Measurements from ENCODE around the gene TBCC.
A peak's percentile ranks its signal among the peaks of the same experiment; 100 is the strongest.
"Not testable (repeated sequence)": the region's sequence is repeated elsewhere in the genome, so short reads cannot be mapped to it uniquely, and the experiment has no call there.

The TBCC gene

GRCh38 chr6:42782689-42783176, 36.8 kb upstream of the TBCC start:
- Histone ChIP-seq H3K9me3 (ENCODE audit: control insufficient read depth, insufficient read depth, low read length) (no peaks in the 10 kb centered on the region), H3K4me1 (ENCODE audit: control insufficient read depth, insufficient read depth, low read length) (peaks cover 15% of the 10 kb centered on the region), H3K4me3 (ENCODE audit: low read depth, low read length) (peak overlapping the region; percentile 75), H3K36me3 (ENCODE audit: control insufficient read depth, insufficient read depth, low read length) (no peaks in the 10 kb centered on the region), H3K27me3 (ENCODE audit: control insufficient read depth, insufficient read depth, low read length) (no peaks in the 10 kb centered on the region), H3K9ac (ENCODE audit: low read depth, low read length) (peak overlapping the region; percentile 98)

- Histone ChIP-seq H3K9me3 (ENCODE audit: control insufficient read depth, insufficient read depth, low read length) (no peaks in the 10 kb centered on the region), H3K9ac (ENCODE audit: low read depth, low read length) (peak within 1 kb of the TSS; percentile 98), H3K4me3 (ENCODE audit: low read depth, low read length) (peak within 1 kb of the TSS; percentile 75), H3K36me3 (ENCODE audit: control insufficient read depth, insufficient read depth, low read length) (no peaks in the 10 kb centered on the region), H3K4me1 (ENCODE audit: control insufficient read depth, insufficient read depth, low read length) (peaks cover 15% of the 10 kb centered on the region), H3K27me3 (ENCODE audit: control insufficient read depth, insufficient read depth, low read length) (no peaks in the 10 kb centered on the region)
Measured at GRCh38 chr6:42781796-42782688, 36.1 kb upstream of the TBCC start, which contains the start of gene BICRAL. TSS of gene BICRAL (plus strand) at chr6:42782052. CDS start at chr6:42822023, 39,971 bp downstream.

- no peak overlapping the region for H3K9ac ChIP-seq (ENCODE audit: low read depth, low read length)
- H3K27me3 ChIP-seq (ENCODE audit: control insufficient read depth, insufficient read depth, low read length) = no peaks in the 10 kb centered on the region
- peak overlapping the region; percentile 30 for H3K4me3 ChIP-seq (ENCODE audit: low read depth, low read length)
- H3K4me1 ChIP-seq (ENCODE audit: control insufficient read depth, insufficient read depth, low read length) = peaks cover 15% of the 10 kb centered on the region
- no peaks in the 10 kb centered on the region for H3K9me3 ChIP-seq (ENCODE audit: control insufficient read depth, insufficient read depth, low read length)
- no peaks in the 10 kb centered on the region for H3K36me3 ChIP-seq (ENCODE audit: control insufficient read depth, insufficient read depth, low read length)
Measured at GRCh38 chr6:42781546-42781795, 35.6 kb upstream of the TBCC start.

- no peak overlapping the region for H3K9ac ChIP-seq (ENCODE audit: low read depth, low read length)
Measured at GRCh38 chr6:42779521-42779920, 33.6 kb upstream of the TBCC start.

GRCh38 chr6:42778122-42778521, 32.2 kb upstream of the TBCC start:
- Histone ChIP-seq H3K9ac (ENCODE audit: low read depth, low read length) (no peak overlapping the region), H3K36me3 (ENCODE audit: control insufficient read depth, insufficient read depth, low read length) (no peaks in the 10 kb centered on the region), H3K4me1 (ENCODE audit: control insufficient read depth, insufficient read depth, low read length) (peaks cover 5% of the 10 kb centered on the region), H3K9me3 (ENCODE audit: control insufficient read depth, insufficient read depth, low read length) (no peaks in the 10 kb centered on the region), H3K27me3 (ENCODE audit: control insufficient read depth, insufficient read depth, low read length) (no peaks in the 10 kb centered on the region), H3K4me3 (ENCODE audit: low read depth, low read length) (no peak overlapping the region)

More at GRCh38 chr6:42779521-42779920, 33.6 kb upstream of the TBCC start:
- peaks cover 8% of the 10 kb centered on the region for H3K4me1 ChIP-seq (ENCODE audit: control insufficient read depth, insufficient read depth, low read length)
- H3K27me3 ChIP-seq (ENCODE audit: control insufficient read depth, insufficient read depth, low read length) = no peaks in the 10 kb centered on the region
- H3K36me3 ChIP-seq (ENCODE audit: control insufficient read depth, insufficient read depth, low read length) = no peaks in the 10 kb centered on the region
- H3K4me3 ChIP-seq (ENCODE audit: low read depth, low read length) = no peak overlapping the region
- H3K9me3 ChIP-seq (ENCODE audit: control insufficient read depth, insufficient read depth, low read length) = no peaks in the 10 kb centered on the region

GRCh38 chr6:42777126-42777822, 31.4 kb upstream of the TBCC start:
- no peaks in the 10 kb centered on the region for H3K36me3 ChIP-seq (ENCODE audit: control insufficient read depth, insufficient read depth, low read length)
- peaks cover 5% of the 10 kb centered on the region for H3K4me1 ChIP-seq (ENCODE audit: control insufficient read depth, insufficient read depth, low read length)
- no peaks in the 10 kb centered on the region for H3K9me3 ChIP-seq (ENCODE audit: control insufficient read depth, insufficient read depth, low read length)
- H3K4me3 ChIP-seq (ENCODE audit: low read depth, low read length) = no peak overlapping the region
- no peak overlapping the region for H3K9ac ChIP-seq (ENCODE audit: low read depth, low read length)
- H3K27me3 ChIP-seq (ENCODE audit: control insufficient read depth, insufficient read depth, low read length) = no peaks in the 10 kb centered on the region

GRCh38 chr6:42774821-42775487, 29.1 kb upstream of the TBCC start:
- H3K9me3 ChIP-seq (ENCODE audit: control insufficient read depth, insufficient read depth, low read length); H3K4me3 ChIP-seq (ENCODE audit: low read depth, low read length); H3K9ac ChIP-seq (ENCODE audit: low read depth, low read length); H3K27me3 ChIP-seq (ENCODE audit: control insufficient read depth, insufficient read depth, low read length); H3K36me3 ChIP-seq (ENCODE audit: control insufficient read depth, insufficient read depth, low read length); H3K4me1 ChIP-seq (ENCODE audit: control insufficient read depth, insufficient read depth, low read length): not testable (repeated sequence)

- H3K36me3 ChIP-seq (ENCODE audit: control insufficient read depth, insufficient read depth, low read length) = no peaks in the 10 kb centered on the region
- no peak overlapping the region for H3K4me3 ChIP-seq (ENCODE audit: low read depth, low read length)
- peaks cover 8% of the 10 kb centered on the region for H3K4me1 ChIP-seq (ENCODE audit: control insufficient read depth, insufficient read depth, low read length)
- no peak overlapping the region for H3K9ac ChIP-seq (ENCODE audit: low read depth, low read length)
- no peaks in the 10 kb centered on the region for H3K27me3 ChIP-seq (ENCODE audit: control insufficient read depth, insufficient read depth, low read length)
- H3K9me3 ChIP-seq (ENCODE audit: control insufficient read depth, insufficient read depth, low read length) = no peaks in the 10 kb centered on the region
Measured at GRCh38 chr6:42774201-42774600, 28.3 kb upstream of the TBCC start.

- peaks cover 8% of the 10 kb centered on the region for H3K4me1 ChIP-seq (ENCODE audit: control insufficient read depth, insufficient read depth, low read length)
Measured at GRCh38 chr6:42771741-42772100, 25.8 kb upstream of the TBCC start.

GRCh38 chr6:42769836-42770235, 23.9 kb upstream of the TBCC start:
- Histone ChIP-seq H3K27me3 (ENCODE audit: control insufficient read depth, insufficient read depth, low read length) (no peaks in the 10 kb centered on the region), H3K9ac (ENCODE audit: low read depth, low read length) (no peak overlapping the region), H3K4me3 (ENCODE audit: low read depth, low read length) (no peak overlapping the region), H3K4me1 (ENCODE audit: control insufficient read depth, insufficient read depth, low read length) (peaks cover 11% of the 10 kb centered on the region), H3K9me3 (ENCODE audit: control insufficient read depth, insufficient read depth, low read length) (no peaks in the 10 kb centered on the region), H3K36me3 (ENCODE audit: control insufficient read depth, insufficient read depth, low read length) (peaks cover 3% of the 10 kb centered on the region)

More at GRCh38 chr6:42771741-42772100, 25.8 kb upstream of the TBCC start:
- Histone ChIP-seq H3K27me3 (ENCODE audit: control insufficient read depth, insufficient read depth, low read length) (no peaks in the 10 kb centered on the region), H3K9ac (ENCODE audit: low read depth, low read length) (no peak overlapping the region), H3K36me3 (ENCODE audit: control insufficient read depth, insufficient read depth, low read length) (peaks cover 3% of the 10 kb centered on the region), H3K4me3 (ENCODE audit: low read depth, low read length) (peak overlapping the region; percentile 6), H3K9me3 (ENCODE audit: control insufficient read depth, insufficient read depth, low read length) (no peaks in the 10 kb centered on the region)

- Histone ChIP-seq H3K27me3 (ENCODE audit: control insufficient read depth, insufficient read depth, low read length) (no peaks in the 10 kb centered on the region), H3K4me3 (ENCODE audit: low read depth, low read length) (no peak overlapping the region), H3K4me1 (ENCODE audit: control insufficient read depth, insufficient read depth, low read length) (peaks cover 11% of the 10 kb centered on the region), H3K9ac (ENCODE audit: low read depth, low read length) (no peak overlapping the region), H3K36me3 (ENCODE audit: control insufficient read depth, insufficient read depth, low read length) (peaks cover 3% of the 10 kb centered on the region), H3K9me3 (ENCODE audit: control insufficient read depth, insufficient read depth, low read length) (no peaks in the 10 kb centered on the region)
Measured at GRCh38 chr6:42769051-42769450, 23.1 kb upstream of the TBCC start.
